Activated naive CD8-positive, alpha-beta T cell treated with anti-CD3 and anti-CD28 coated beads for 36 hours (primary cell): ENCODE results near the gene ASS1. TPM values are rescaled to one million over a fixed set of nuclear protein-coding genes. Genes with fewer than 3 reads are reported as not detected.

Experiments
- DNase-seq: peaks from one replicate; pipeline ENCODE4 v3.0.0; 2021
- H3K27ac Mint-ChIP-seq: one replicate; pipeline ENCODE4 v1.8.0; 2022; ENCODE audit warnings: mild to moderate bottlenecking, moderate library complexity, mixed read lengths
- H3K27me3 Mint-ChIP-seq: one replicate; pipeline ENCODE4 v1.8.0; 2022; ENCODE audit warnings: mild to moderate bottlenecking, mixed read lengths
- H3K36me3 Mint-ChIP-seq: one replicate; pipeline ENCODE4 v1.8.0; 2021; ENCODE audit warnings: mild to moderate bottlenecking, mixed read lengths
- H3K4me1 Mint-ChIP-seq: one replicate; pipeline ENCODE4 v1.8.0; 2021; ENCODE audit warnings: mixed read lengths
- H3K4me3 Mint-ChIP-seq: one replicate; pipeline ENCODE4 v1.8.0; 2022; ENCODE audit warnings: mild to moderate bottlenecking, moderate library complexity, mixed read lengths
- H3K9me3 Mint-ChIP-seq: one replicate; pipeline ENCODE4 v1.8.0; 2022; ENCODE audit warnings: mixed read lengths
- total RNA-seq, 2 experiments: library from RNA; stranded (reverse); gene quantifications; one replicate each; pipeline ENCODE4 v1.2.3, GENCODE V29; 2021

The ASS1 gene
- total RNA-seq, 2 experiments from 2014 or later = 5.1 TPM

DNA sequence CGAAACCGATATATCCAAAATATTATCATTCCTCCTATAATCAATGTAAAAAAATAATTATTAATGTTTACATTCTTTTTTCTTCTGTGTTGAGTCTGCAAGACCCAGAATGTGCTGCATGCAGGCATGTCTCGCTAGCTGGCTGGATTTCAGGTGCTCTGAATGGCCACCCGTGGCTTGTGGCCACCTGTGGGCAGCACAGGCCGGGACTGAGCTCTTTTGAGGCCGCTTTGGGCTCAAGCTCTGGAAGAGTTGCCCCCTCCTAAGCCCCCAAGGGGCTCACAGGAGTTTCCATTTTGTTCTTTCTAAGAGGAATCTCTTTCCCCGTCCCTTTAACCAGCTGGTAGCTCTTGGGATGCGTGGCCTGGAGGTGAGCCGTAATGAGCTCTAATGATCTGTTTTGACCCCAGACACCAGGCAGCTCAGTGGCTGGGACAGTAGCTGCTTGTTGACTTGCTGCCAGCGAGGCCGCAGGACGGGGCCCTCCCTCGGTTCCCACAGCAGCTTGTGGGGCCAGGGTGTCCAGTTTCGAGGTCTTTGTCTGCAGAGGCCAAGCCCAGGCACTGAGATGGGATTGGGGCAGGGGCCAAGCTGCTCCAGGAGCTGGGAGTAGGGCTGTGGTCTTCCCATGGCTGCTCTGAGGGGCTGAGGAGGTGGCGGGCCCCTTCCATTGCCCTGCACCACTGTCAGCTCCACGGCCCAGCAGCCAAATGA, 20.8 kb downstream of the ASS1 start:
- H3K4me3 Mint-ChIP-seq = no peak overlapping the region

DNA sequence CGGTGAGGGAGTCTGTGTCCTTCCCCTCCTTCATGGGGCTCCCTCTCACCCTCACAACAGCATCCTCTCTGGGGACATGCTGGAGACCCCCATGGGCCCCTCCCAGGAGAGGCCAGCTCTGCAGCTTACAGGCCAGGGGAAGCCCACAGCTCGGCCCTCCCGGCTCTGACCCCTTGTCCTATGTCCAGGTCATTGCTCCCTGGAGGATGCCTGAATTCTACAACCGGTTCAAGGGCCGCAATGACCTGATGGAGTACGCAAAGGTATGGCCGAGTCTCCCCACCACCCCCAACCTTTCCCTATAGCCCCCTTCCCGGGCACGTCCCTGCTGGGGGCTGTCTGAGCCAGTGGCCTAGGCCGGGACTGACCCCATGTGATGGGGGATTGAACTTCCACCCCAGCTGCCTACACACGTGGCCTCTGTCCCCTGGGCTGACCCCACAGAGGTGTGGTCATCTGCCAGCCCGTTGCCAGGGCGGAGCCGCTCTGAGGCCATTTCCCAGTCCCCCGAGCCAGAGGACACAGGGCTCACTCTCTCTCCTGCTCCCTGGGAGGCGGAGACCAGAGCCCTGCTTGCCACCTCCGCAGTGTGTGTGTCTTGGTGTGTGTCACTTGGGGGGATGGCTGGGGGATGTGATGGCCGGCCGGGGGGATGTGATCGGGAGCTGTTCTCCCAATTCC, 21.9 kb downstream of the ASS1 start:
- Mint-ChIP-seq H3K36me3 (no peaks in the 10 kb centered on the region), H3K27me3 (peaks cover 46% of the 10 kb centered on the region), H3K4me3 (no peak overlapping the region), H3K27ac (no peak overlapping the region), H3K9me3 (no peaks in the 10 kb centered on the region), H3K4me1 (no peaks in the 10 kb centered on the region)
- DNase-seq = no peak

More for the DNA sequence above, 20.8 kb downstream of the ASS1 start:
- Mint-ChIP-seq H3K27ac (no peak overlapping the region), H3K27me3 (peaks cover 38% of the 10 kb centered on the region), H3K4me1 (no peaks in the 10 kb centered on the region), H3K9me3 (no peaks in the 10 kb centered on the region), H3K36me3 (no peaks in the 10 kb centered on the region)
- DNase-seq = no peak

DNA sequence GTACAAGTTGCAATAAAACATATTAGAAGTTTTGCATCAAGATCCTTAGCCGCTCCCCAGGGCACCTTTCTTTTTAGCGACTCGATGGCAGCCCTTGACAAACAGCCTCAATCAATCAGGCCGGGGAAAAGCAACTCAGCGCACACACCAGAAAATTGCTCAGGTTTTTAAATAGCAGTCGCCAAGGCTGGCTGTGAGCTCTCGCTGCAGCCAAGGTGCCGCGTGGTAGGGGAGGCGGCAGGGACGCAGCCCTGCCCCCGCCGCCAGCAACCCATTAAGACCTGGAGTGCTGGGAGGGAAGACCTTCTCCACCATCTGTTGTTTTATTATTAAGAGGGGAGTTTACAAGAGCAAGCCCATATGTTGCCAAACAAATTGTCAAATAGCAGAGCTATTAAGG, 22.6 kb downstream of the ASS1 start:
- no peaks in the 10 kb centered on the region for H3K4me1 Mint-ChIP-seq
- no peaks in the 10 kb centered on the region for H3K36me3 Mint-ChIP-seq
- DNase-seq = no peak
- no peak overlapping the region for H3K27ac Mint-ChIP-seq
- H3K27me3 Mint-ChIP-seq = peaks cover 51% of the 10 kb centered on the region
- no peaks in the 10 kb centered on the region for H3K9me3 Mint-ChIP-seq
- H3K4me3 Mint-ChIP-seq = no peak overlapping the region

DNA sequence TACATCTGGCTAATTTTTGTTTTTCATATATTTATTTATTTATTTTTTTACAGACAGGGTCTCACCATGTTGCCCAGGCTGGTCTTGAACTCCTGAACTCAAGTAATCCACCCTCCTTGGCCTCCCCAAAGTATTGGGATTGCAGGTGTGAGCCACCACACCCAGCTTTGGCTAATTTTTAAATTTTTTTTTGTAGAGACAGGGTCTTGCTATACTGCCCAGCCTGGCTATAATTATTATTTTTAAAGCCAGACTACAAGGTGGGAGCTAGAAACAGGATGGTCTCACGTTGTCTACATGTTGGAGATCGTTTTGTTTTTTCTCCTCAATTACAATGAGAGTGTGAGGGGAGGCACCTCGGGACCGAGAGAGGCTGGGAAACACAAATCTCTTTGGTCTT, 23.8 kb downstream of the ASS1 start:
- Mint-ChIP-seq H3K27ac (no peak overlapping the region), H3K36me3 (no peaks in the 10 kb centered on the region), H3K9me3 (no peaks in the 10 kb centered on the region), H3K4me1 (no peaks in the 10 kb centered on the region), H3K27me3 (peaks cover 49% of the 10 kb centered on the region), H3K4me3 (no peak overlapping the region)
- no peak for DNase-seq

DNA sequence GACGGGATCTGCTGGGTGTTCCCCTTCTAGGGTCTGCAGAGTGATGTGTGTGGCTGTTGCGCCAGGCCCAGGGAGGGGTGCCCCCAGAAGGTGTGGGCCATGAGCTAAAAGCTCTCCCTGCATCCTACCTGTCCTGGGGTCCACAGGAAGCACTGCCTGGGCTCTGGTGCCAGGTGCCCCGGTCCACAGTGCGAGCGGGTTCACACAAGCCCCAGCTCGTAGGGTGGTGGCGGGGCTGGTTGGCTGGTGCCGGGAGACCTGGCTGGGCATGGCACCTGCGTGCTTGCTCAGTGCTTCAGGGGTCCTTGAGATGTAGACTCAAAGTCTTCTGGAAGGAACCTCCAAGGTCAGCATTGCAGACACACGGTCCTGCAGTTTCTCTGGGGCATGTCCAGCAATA, 25.5 kb downstream of the ASS1 start:
- Mint-ChIP-seq H3K36me3 (no peaks in the 10 kb centered on the region), H3K4me1 (no peaks in the 10 kb centered on the region), H3K27ac (no peak overlapping the region), H3K27me3 (peaks cover 53% of the 10 kb centered on the region), H3K9me3 (no peaks in the 10 kb centered on the region), H3K4me3 (no peak overlapping the region)
- DNase-seq = no peak

DNA sequence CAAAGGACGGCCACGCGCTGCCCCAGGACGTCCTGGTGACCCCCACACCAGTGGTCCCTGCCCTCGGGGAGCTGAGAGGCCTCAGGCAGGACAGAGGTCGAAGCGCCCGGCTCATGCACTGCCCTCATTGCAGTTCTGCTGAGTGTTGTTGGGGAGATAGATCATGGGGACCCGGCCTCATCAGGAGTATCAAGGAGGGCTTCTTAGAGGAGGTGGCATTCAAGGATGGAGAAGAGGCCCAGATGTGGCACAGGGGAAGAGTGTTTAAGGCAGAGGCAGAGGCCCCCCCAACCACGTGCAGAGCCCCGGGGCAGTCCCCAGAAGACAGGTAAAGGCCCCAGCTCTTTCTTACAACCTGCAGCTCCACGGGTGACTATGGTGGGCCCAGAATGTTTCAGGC, 26.2 kb downstream of the ASS1 start:
- H3K27me3 Mint-ChIP-seq = peaks cover 53% of the 10 kb centered on the region
- DNase-seq = no peak
- H3K4me3 Mint-ChIP-seq = no peak overlapping the region
- H3K36me3 Mint-ChIP-seq = no peaks in the 10 kb centered on the region
- H3K9me3 Mint-ChIP-seq = no peaks in the 10 kb centered on the region
- H3K27ac Mint-ChIP-seq = no peak overlapping the region
- H3K4me1 Mint-ChIP-seq = no peaks in the 10 kb centered on the region

DNA sequence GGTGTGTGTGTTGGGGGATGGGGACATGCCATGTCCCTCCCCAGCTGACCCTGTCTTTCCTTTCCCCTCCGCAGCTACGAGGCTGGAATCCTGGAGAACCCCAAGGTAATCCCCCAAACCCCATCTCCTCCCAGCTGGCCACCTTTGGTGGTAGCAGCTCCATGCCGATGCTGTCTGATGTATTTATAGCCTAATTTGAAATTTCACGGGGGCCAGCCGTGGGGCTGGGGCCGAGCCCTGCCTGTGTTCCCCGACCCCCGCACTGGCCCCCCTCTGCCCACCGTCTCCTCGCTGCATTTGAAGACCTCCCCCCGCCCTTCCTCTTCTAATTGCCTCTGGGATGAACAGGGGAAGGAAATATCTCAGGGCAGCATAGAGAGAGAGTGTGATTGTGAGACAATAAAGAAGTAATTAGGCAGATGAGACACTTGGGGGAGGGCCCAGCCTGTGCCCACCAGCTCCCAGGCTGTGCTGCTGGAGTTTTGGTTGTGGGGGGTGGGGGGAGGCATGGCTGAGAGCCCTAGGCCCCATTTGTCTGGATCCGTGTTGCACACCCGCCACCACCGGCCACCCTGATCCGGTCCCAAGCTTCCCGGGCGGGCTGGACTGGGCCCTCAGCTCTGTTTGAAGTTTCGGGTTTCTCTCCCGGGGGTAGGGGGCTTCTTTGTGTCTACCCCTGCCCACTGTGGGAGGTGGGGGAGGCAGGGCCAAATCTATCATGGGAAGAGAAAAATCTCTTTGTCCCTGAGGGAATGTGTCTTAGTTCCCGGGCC, 26.8 kb downstream of the ASS1 start:
- H3K27ac Mint-ChIP-seq = no peak overlapping the region
- H3K27me3 Mint-ChIP-seq = peaks cover 48% of the 10 kb centered on the region
- H3K4me3 Mint-ChIP-seq = no peak overlapping the region
- no peaks in the 10 kb centered on the region for H3K36me3 Mint-ChIP-seq
- no peaks in the 10 kb centered on the region for H3K9me3 Mint-ChIP-seq
- no peak for DNase-seq
- H3K4me1 Mint-ChIP-seq = no peaks in the 10 kb centered on the region

DNA sequence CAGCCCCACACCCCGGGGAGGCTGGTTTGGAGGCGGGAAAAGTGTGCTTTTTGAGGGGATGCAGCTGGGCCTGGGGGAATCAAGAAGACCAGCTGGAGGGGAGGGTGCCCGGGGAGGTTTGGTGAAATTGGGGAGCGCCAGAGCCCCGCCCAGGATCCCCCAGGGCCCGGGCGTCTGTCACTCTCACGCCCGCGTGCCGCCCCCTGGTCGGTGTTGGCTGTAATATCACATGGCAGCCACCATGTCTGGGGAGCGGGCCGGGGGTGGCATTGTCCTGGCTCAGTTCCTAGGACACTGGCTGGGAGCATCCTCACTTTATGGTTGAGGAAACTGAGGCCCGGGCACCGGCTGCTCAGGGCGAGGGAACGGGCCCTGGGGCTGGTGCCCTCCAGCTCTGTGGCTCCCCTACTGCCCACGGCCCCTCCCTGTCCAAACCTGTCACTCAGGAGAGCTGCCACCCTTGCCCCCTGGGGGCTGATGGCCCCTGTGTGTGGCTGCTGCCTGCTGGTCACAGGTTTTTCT, 27.5 kb downstream of the ASS1 start:
- peaks cover 42% of the 10 kb centered on the region for H3K27me3 Mint-ChIP-seq
- H3K36me3 Mint-ChIP-seq = no peaks in the 10 kb centered on the region
- H3K27ac Mint-ChIP-seq = no peak overlapping the region
- H3K4me3 Mint-ChIP-seq = no peak overlapping the region
- no peaks in the 10 kb centered on the region for H3K4me1 Mint-ChIP-seq
- no peak for DNase-seq
- no peaks in the 10 kb centered on the region for H3K9me3 Mint-ChIP-seq

DNA sequence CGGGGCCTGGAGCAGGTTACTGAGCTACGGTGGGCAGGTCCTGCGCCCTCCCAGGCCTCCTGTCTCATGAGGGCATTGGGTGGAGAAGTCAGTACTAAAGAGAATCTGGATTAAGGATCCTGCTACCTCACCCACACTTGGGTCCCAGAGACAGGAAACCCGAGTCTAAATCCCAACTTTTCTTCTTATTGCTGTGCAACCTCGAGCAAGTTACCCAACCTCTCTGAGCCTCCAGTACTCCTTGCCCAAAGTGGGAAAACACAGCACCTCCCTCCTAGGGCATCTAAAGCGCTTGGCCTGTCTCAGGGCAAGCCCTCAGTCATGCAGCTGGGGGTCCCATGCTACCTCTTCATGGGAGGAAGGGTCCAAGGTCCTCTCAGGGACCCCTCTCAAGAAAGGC, 28.2 kb downstream of the ASS1 start:
- Mint-ChIP-seq H3K27ac (no peak overlapping the region), H3K36me3 (no peaks in the 10 kb centered on the region)
- no peak for DNase-seq

DNA sequence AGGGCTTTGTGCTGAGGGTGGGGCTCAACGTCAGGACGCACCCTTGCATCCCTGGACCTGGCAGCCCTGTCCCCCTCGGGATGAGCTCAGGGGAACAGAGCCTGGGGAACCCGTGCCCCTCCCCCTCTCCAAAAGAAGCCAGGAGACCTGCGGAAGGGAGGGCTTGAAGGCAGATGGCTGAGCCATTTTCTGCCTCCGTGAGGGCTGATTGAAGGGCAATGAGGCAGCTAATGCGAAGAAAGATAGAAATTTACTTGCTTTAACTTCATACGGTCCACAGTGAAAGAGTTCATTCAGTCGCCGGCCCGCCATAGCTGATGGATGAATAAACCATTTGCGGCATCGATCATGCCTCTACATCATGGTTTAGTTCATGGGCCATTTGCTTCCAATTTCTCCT, 28.8 kb downstream of the ASS1 start:
- Mint-ChIP-seq H3K4me1 (no peaks in the 10 kb centered on the region), H3K9me3 (no peaks in the 10 kb centered on the region), H3K27ac (no peak overlapping the region), H3K4me3 (no peak overlapping the region), H3K36me3 (no peaks in the 10 kb centered on the region), H3K27me3 (peaks cover 30% of the 10 kb centered on the region)
- DNase-seq = no peak

More for the DNA sequence above, 28.2 kb downstream of the ASS1 start:
- Mint-ChIP-seq H3K27me3 (peaks cover 34% of the 10 kb centered on the region), H3K9me3 (no peaks in the 10 kb centered on the region), H3K4me1 (no peaks in the 10 kb centered on the region), H3K4me3 (no peak overlapping the region)

DNA sequence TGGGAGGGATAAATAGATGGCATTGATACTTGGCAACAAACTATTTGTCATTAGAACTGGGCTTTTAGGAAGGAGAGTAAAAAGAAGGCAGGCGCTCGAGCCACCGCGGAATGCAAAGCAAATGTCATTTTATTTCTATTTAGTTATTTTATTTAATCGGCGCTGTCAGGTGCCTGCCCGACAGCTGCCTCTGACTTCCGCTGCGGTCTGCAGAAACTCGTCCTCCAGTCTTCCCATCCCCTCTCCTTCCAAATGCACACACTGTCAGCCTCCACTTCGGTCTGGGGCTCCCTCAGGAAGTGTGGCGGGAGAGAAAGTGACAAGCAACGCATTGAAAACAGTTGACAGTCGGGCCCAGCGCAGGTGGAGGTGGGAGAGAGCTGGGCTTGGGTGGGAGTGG, 29.3 kb downstream of the ASS1 start:
- no peak overlapping the region for H3K27ac Mint-ChIP-seq
- peaks cover 26% of the 10 kb centered on the region for H3K27me3 Mint-ChIP-seq
- no peak overlapping the region for H3K4me3 Mint-ChIP-seq
- no peaks in the 10 kb centered on the region for H3K4me1 Mint-ChIP-seq
- no peak for DNase-seq
- no peaks in the 10 kb centered on the region for H3K36me3 Mint-ChIP-seq
- H3K9me3 Mint-ChIP-seq = no peaks in the 10 kb centered on the region

DNA sequence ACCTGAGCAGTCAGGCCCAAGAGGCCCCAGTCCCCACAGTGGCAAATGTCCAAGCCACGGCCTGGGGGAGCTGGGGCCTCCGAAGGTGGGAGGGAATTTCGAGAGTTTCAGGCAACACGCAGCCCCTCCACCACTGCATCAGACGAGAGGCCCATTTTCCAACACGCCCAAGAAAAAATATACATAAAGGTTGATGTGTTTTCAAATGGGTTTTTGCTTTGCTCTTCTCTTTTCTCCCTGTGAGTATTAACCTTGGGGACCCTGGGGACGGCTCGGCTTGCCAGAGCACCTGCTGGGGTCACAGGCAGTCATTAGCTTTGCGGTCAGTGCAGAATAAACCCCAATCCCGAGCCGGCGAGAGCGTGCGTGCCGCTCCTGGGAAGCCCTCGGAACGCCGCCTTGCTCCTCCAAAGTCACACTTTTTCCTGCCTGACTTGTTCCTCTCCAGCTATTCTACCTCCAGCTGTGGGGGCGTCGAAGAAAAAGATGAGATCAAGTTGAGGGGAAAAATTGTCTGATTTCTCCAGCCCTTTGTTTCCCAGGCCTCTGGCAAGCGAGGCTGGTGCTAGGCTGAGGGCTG, 31.5 kb downstream of the ASS1 start:
- no peak overlapping the region for H3K27ac Mint-ChIP-seq
- H3K4me1 Mint-ChIP-seq = no peaks in the 10 kb centered on the region
- no peaks in the 10 kb centered on the region for H3K9me3 Mint-ChIP-seq
- no peaks in the 10 kb centered on the region for H3K36me3 Mint-ChIP-seq
- peaks cover 17% of the 10 kb centered on the region for H3K27me3 Mint-ChIP-seq
- no peak overlapping the region for H3K4me3 Mint-ChIP-seq
- DNase-seq = no peak

DNA sequence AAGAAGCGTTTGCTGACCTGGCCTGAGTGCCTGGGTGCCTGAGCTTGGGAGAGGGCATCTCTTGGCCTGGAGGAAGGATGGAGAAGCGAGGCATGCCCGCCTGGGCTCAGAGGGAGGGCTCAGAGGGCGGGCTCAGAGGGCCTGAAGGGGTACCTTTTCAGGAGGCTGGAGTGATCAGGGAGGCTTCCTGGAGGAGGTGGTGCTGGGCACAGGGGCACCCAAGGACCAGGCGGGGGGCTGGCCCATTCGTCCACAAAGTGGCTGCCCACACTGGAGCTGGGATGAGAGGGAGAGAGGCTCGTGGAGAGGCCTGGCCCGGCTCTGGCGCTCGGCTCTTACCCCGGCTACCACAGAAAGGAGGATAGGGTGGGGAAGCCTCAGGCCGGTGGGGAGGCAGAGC, 32.8 kb downstream of the ASS1 start:
- Mint-ChIP-seq H3K4me1 (no peaks in the 10 kb centered on the region), H3K9me3 (no peaks in the 10 kb centered on the region), H3K4me3 (no peak overlapping the region), H3K36me3 (no peaks in the 10 kb centered on the region), H3K27me3 (peaks cover 17% of the 10 kb centered on the region), H3K27ac (no peak overlapping the region)
- no peak for DNase-seq

DNA sequence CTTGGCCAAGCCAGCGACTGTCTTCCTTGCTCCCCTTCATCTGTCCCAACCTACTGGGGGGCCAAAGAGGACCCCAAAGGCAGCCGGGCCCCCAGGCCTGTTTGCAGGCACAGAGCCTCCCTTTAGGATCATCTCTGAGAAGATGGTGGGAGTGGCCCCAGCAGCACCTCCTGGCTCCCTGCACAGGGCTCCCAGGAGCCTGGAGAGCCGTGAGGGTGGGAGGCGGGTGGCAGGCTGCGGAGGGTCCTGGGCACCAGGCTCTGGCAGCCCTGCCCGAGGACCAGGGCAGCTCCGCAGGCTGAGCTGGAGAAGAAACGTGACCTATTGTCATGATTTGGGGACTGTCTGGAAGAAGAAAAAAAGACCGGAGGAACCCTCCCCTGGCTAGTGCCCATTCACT, 33.4 kb downstream of the ASS1 start:
- Mint-ChIP-seq H3K4me3 (no peak overlapping the region), H3K9me3 (no peaks in the 10 kb centered on the region), H3K36me3 (no peaks in the 10 kb centered on the region), H3K4me1 (no peaks in the 10 kb centered on the region), H3K27me3 (peaks cover 23% of the 10 kb centered on the region), H3K27ac (no peak overlapping the region)
- no peak for DNase-seq
